Lower leg skin (tissue), 3 donors: ENCODE results near the gene PDSS1.

ENCODE experiments used
- POLR2A ChIP-seq, 2 donors: fragments of 450-650 bp; IDR thresholded peaks; one replicate each; pipeline ENCODE4 v1.6.1; 2016 to 2017; ENCODE audit warnings: antibody characterized with exemption in 2 of 2, mild to moderate bottlenecking in 1 of 2, moderate library complexity in 1 of 2
- TF ChIP-seq, protein P1 (sequence below), 3 donors: fragments of 450-650 bp; IDR thresholded peaks; one replicate each; pipeline ENCODE4 v1.5.1; 2016; ENCODE audit warnings: antibody characterized with exemption in 3 of 3, mild to moderate bottlenecking in 3 of 3, moderate library complexity in 2 of 3

DNA sequence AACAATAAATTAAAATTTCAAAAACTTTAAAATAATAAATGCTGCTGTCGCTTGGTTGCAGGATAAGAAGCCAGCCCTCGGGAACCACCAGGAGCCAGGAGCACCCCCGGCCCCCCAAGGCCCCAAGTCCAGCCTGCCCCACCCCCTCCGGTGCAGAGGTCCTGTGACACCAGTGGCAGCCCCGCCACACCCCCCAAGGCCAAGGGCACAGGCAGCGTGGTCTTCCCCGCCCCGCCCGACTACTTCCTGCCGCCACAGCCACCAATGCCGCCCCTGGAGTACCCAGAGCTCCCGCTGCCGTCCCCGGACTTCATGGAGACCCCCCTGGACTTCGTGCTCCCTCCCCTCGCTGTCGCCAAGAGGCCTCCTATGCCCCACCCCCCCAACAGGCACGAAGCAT, 44.5 kb upstream of the PDSS1 start:
- TF ChIP-seq, protein P1, sequence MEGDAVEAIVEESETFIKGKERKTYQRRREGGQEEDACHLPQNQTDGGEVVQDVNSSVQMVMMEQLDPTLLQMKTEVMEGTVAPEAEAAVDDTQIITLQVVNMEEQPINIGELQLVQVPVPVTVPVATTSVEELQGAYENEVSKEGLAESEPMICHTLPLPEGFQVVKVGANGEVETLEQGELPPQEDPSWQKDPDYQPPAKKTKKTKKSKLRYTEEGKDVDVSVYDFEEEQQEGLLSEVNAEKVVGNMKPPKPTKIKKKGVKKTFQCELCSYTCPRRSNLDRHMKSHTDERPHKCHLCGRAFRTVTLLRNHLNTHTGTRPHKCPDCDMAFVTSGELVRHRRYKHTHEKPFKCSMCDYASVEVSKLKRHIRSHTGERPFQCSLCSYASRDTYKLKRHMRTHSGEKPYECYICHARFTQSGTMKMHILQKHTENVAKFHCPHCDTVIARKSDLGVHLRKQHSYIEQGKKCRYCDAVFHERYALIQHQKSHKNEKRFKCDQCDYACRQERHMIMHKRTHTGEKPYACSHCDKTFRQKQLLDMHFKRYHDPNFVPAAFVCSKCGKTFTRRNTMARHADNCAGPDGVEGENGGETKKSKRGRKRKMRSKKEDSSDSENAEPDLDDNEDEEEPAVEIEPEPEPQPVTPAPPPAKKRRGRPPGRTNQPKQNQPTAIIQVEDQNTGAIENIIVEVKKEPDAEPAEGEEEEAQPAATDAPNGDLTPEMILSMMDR (IDR thresholded peaks at IDR 0.05) = no peak
- no peak for TF ChIP-seq POLR2A (IDR thresholded peaks at IDR 0.05)
